Measurements from ENCODE around the gene GRK5.

DNA sequence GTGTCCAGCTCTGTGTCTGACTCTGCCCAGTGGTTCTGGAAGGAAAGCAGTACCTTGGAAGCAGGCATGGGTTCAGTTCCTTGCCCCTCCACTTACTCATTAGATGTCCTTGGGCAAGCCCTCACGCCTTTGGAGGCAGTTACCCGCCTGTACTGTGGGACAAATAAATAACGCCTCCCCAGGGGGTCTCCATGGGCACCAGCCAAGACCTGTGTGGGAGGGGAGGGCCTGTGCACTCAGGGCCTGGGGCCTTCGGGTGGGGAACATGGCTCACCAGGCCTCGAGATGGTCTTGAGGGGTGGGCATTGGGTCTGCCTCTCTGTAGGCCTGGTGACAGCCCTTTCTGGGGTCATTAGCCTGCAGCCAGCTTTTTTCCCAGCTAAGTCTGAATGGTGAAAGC, 142.0 kb downstream of the GRK5 start:
- TF ChIP-seq TAF1 (IDR thresholded peaks at IDR 0.05; ENCODE audit: low read depth, low read length) = no peak
- no peak for TF ChIP-seq POLR2A (IDR thresholded peaks at IDR 0.05; ENCODE audit: low read depth, low read length)
- TF ChIP-seq PAX5 (IDR thresholded peaks at IDR 0.05; ENCODE audit: insufficient read depth, low read length, severe bottlenecking) = no peak
- TF ChIP-seq POU2F2 (IDR thresholded peaks at IDR 0.05; ENCODE audit: low read depth, low read length) = no peak
- TF ChIP-seq POLR2AphosphoS5 (IDR thresholded peaks at IDR 0.05; ENCODE audit: low read depth, low read length) = no peak
